Lower leg skin (tissue), 3 donors: ENCODE measurements around the gene OR9Q1.

Source experiments
- CTCF ChIP-seq, 3 donors: fragments of 450-650 bp; IDR thresholded peaks; one replicate each; pipeline ENCODE4 v1.5.1; 2016; ENCODE audit warnings: antibody characterized with exemption in 3 of 3, mild to moderate bottlenecking in 3 of 3, moderate library complexity in 2 of 3
- POLR2A ChIP-seq, 2 donors: fragments of 450-650 bp; IDR thresholded peaks; one replicate each; pipeline ENCODE4 v1.6.1; 2016 to 2017; ENCODE audit warnings: antibody characterized with exemption in 2 of 2, mild to moderate bottlenecking in 1 of 2, moderate library complexity in 1 of 2

- no peak for TF ChIP-seq CTCF (IDR thresholded peaks at IDR 0.05)
- TF ChIP-seq POLR2A (IDR thresholded peaks at IDR 0.05), result no peak
Measured at GRCh38 chr11:58135171-58135570, 111.5 kb downstream of the OR9Q1 start.
